Fibroblast of gingiva (primary cell): ENCODE results near the gene DOCK1.
"Not testable (repeated sequence)": the region's sequence is repeated elsewhere in the genome, so short reads cannot be mapped to it uniquely, and the experiment has no call there.

ENCODE experiments used
- DNase-seq: peaks from one replicate; pipeline ENCODE4 v3.0.0-alpha.2; 2011; ENCODE audit warnings: low read depth

DOCK1 gene

DNA sequence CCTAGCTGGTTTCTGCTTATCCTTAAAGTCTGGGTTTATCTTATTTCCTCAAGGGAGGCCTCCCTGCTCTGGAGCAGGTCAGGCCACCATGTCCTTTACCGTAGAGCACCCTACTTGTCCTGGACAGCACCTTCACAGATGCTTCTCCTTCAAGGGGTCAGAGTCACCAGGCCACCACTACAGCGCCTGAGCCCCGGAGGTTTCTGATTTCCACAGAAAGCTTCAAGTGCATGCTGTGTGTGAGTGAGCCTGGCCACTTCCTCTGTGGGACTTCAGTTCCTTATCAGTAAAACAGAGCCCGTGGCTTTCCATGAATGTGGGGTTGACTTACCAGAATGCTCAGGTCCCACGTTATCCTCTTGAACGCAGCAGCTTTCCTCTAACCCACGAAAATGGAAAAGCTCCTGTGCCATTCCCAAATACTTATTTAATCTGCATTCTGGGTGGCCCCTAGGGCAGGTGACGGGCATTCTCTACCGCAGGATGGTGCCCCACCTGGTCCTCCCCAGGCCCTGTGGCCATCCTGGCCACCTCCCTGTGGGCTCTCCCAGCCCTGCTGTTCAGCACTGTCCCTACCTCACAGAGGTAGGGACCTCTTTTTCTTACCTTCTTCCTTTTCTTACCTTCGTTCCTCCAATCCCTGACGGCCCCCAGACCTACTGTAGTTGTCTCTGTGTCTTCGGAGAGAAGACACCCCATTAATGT is 1.4 kb upstream of the DOCK1 start:
- no peak for DNase-seq

DNA sequence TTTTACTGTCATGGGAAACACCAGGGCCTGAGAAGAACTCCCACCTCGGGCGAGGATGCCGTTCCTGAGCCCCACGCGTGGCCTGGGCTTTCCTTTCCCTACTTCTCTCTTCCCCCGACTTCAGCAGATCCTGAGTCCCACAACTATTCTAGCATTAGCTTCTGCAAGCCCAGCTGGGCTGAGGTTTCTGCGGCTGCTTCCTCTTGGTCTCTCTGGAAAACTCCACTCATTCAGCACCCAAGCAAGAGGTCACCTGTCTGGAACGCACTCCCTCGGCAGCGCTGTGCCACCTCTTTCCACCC is 761 bp upstream of the DOCK1 start:
- no peak for DNase-seq

DNA sequence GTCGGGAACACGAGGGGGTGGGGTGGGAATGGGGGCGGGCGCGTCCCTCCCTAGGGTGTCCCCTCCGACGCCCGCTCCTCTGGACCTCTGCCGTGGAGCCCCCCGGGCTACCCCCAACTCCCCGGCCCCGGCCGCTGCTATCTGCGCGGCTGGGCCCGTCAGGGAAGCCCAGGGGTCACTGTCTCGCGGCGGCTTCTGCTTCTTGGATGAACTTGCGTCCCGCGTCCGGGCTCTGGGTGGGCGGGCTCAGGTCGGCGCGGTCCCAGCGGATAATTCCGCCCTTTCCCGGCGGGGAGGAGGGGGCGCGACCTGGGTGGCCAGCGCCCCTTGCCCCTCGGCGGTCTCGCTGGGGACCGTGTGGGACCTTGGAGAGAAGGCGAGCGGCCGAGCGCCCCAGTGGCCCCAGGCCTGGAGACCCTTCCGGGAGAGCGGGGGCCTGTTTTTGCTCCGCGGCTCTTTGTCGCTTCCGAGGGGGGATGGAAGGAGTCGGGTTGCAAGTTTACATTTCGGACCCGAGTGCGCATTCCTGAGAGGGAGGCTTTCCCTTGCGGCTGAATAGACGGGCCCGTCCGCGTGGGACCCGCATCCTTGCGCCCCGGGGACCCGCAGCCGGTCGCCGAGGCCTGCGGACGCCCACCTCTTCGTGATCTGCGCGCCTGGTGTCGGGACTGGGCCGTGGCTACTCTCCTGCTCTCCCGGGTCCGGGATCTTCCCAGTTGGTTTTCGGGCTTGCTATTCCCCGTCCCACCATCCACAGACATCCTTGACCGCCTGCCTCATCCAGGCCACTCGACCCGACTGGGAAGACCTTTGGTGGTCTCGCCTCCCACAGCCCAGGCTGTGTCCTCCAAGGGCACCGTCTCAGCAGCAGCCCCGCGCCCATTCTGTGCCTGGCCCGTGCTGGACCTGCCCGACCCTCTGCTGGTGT is 812 bp downstream of the DOCK1 start:
- peak; percentile 28 for DNase-seq

DNA sequence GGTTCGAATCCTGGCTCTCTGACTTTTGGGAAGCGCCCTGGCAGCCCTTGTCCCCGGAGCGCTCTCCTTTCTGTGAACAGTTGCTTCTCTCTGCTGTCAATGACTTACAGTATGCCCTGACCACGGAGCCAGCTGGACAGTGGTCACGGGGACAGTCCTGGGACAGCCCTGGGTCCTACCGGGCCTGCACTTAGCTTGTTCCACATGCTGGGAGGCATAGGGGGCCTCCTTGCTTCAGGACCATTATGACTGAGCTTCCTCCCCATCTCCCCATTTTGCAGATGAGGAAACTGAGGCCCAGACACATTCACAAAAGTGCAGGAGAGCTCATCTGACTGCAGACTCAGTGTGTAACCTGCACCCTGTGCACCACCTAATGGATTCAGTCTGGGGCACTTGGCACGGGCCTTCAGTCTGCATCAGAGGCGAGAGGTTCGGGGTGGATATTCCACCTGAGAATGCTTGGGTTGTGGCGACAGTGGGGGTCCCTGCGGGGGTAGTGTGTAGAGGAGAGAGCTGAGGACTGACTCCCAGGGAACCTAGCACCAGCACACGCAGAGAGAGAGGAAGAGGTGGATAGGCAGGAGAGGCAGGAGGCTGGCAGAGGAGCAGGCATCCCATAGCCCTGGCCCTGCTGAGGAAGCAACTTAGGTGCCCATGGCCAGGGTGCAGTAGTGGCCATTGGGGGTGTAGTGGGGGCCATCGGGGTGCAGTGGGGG is 1.6 kb downstream of the DOCK1 start:
- DNase-seq, result no peak

DNA sequence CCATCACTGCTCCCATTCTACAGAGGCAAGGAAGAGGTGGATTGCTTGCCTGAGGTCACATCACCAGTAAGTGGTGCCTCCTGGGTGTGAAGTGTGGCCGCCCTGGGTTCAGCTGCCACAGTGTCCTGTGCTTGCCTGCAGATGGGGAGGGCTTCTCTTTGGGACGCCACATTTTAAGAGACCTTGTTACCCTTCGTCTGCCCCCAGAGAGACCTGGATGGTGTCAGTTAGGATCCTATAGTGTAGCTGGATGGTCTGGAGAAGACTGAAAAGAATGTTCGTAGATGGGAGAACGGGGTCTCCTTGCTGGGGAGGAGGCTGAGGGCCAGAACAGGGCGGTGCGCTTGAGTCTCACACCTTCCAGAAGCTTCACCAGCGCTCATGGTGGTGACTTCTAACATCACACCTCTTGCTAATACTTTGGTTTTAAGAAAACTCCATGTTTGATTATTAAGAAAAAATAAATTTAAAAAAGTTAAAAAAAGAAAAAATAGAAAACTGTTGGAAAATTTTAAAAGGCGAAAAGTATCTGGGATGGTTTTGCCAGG is 2.3 kb downstream of the DOCK1 start:
- no peak for DNase-seq

DNA sequence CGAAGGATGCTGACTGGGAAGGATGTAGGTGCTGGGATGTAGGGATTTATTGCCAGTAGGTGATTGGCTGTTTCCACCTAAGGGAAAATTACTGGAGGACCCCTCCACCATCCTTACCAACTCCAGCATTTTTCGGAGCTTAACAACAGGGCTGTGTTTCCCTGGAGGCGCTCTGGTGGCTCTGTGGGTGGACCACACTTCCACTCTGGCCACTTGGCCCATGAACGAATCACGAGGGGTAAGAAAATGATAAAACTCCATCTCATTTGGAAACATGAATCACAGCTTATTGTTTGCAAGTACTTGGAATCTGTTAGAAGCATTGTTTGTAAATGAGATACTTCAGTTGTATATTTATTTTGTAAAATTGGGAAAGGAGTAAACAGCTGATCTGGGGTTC is 3.0 kb downstream of the DOCK1 start:
- DNase-seq, result no peak

DNA sequence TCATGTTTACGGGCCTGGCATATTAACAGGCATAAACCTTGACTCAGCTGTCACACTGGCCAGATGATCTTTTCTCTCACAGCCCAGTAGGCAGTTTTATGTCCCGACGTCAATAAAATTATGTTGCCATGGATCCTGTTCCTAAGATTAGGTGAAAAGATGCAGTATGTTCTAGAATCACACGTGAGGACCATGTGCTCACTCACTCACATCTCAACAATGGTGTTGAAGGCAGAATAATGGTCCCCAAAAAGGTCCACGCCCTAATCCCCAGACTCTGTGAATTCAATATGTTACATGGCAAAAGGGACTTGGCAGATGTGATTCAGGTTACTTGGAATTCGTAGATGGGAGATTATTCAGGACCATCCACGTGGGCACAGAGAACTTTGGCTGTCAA is 3.5 kb downstream of the DOCK1 start:
- DNase-seq, result no peak

DNA sequence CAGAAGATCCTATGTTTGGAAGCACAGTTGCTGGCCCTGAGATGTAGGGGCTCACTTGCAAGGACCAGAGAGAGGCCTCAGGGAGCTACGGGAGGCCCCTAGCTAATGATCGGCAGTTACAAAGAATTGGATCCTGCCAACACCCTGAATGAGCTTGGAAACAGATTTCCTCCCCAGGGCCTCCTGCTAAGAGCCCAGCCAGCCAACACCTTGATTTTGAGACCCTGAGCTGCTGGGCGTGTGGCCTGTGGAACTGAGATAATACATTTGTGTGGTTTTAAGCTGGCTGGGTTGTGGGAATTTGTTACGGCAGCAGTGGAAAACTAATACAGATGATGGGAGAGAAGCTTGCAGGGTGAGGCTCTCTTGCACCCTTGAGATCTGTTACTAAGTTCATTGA is 3.9 kb downstream of the DOCK1 start:
- DNase-seq, result no peak

DNA sequence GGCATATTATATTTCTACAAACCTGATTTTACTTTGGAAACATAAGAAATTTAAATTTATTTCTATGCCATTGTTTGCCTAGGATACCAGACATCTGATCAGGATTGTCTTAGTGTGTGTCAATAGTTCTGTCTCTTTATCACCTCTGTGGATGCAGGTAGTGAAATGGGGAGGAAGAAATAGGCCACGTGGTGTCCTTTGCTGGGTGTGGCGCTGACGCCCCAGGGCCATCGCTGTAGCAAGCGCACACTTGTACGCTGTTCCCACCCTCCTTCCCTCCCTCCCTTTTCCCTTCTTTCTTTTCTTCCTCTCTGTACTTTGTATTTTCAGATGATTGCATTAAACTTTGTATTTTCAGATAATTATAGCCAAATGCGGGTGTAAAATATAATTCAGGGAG is 5.0 kb downstream of the DOCK1 start:
- DNase-seq, result no peak

DNA sequence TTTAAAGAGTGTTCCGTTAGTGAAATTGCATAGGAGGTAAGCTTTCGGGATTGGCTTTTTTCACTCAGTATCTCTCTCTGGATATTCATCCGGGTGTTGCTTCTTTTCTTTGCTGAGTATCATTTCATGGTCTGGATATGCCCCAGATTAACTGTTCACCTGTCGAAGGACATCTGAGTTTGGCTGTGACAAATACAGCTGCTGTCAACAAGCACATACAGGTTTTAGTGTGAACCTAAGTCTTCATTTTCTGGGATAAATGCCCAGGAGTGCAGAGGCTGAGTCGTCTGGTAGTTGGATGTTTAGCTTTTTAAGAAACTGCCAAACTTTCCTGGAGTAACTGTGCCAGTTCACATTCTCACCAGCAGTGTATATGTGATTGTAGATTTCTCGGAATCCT is 5.6 kb downstream of the DOCK1 start:
- DNase-seq, result no peak

DNA sequence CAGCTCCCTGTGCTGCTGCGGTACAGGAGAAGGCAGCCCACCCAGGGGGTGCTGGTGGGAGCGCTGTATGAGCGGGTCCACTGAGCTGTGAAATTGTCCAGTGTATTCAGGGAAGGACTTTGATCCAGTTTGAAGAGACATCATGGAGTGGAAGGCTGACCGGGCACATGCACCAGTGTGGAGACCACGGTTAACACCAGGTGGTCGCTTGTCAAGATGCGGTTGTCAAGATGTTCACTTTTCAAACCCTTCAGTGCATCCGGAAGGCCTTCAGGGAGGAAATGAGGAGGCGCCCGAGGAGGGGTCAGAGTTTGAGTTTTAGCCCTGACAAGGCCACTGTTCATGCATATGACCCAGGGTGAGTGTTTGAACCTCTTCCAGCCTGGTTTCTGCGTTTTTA is 6.1 kb downstream of the DOCK1 start:
- DNase-seq, result no peak

DNA sequence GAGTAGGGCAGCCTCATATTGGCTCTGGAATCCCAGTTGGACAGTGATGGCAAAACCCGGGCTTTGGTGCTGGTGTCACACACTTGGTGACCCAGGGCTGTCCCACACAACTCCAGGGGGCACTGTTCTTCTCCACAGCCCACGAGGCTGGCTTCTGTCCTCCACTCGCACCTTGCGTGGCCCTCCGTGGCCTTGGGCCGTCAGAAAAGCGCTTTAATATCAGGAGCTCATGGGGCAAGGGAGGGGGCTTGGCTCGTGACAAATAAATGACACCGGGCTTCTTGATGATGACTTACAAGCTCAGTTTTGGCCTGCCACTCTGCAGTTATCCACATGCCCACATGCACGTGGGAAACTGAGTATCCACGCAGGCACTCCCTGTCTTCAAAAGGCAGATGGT is 8.1 kb downstream of the DOCK1 start:
- DNase-seq, result no peak

DNA sequence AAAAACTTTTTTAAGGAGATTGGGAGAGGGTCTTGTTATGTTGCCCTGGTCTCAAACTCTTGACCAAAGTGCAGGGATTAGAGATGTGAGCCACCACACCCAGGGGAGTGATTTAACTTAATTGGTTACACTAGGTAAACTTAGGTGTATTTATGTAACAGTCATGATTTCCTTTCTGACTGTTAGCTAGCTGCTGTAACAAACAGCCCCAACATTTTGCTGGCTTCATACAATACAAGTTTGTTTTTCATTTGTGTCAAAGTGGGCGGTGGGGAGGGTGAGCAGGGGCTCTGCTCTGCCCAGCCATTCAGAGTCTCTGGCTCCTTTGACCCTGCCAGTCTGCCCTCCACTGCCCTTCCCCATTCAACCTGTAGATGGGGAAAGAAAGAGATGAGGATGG is 9.3 kb downstream of the DOCK1 start:
- no peak for DNase-seq

DNA sequence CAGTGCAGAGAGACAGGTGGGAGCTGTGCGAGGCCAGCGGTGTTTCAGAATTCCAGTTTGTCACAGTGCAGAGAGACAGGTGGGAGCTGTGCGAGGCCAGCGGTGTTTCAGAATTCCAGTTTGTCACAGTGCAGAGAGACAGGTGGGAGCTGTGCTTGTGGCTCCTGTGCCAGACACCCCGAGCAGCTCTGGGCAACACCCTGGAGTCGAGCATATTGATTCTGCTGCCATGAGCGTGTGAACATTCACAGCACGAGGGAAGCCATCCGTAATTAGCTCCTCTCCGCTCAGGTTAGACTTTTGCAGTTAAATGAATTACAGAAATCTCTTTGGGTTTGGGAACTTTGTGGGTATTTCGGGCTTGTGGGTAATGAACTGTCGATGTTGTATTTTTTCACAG is 11.7 kb downstream of the DOCK1 start:
- DNase-seq, result not testable (repeated sequence)

DNA sequence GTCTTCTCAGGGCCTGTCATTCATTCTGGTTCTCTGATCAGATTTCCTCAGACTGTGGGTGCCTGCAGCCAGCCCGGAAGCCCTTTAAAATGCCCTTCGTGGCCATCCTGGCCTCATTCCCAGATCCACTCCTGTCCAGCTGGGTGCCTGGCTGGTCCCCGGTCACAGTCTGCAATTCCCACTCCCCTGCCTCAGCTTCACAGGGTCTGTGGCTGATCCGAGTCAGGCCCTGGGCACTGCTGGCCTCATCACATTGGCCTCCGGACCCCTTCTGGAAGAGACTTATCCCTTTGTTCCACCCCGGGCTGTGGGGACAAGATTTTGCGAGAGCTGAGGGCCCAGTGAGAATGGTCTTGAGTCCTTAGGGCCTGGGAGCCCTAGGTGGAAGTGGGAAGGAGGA is 12.1 kb downstream of the DOCK1 start:
- DNase-seq, result no peak

DNA sequence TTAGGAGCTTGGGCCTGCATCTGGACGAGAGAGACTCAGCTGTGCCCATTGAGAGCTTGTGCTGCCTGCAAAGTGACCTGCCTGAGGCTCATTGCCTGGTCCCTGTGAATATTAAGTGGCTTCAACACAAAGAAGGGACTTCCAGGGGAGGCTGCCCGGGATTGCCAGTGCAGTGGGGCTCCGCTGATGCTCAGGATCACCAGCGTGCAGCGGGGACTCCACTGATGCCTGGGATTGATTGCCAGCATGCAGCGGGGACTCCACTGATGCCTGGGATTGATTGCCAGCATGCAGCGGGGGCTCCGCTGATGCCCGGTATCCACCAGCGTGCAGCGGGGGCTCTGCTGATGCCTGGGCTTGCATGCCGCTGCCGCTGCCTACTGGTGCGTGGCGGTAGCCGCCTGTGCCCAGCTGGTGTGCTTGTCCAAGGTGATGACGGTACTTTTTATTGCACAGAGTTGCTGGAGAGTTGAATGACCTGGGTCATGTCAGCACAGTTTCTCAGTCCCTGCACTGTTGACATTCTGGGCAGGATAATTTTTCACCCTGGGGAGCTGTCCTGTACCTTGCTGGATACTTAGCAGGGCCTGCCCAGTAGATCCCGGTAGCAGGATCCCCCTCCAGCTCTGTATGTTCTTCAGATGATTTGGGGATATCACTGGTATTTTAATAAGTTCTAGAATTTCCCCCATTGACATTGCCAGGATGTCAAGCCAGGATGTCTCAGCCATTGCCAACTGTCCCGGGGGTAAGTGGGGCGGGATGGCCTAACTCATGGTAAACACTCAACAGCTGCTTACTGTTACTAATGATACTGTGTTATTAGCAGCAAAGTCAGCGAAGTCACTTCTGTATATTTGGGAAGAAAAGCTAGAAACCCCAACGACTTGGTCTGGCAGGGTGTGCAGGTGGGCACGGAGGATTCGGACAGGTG is 13.0 kb downstream of the DOCK1 start:
- peak; percentile 45 for DNase-seq

DNA sequence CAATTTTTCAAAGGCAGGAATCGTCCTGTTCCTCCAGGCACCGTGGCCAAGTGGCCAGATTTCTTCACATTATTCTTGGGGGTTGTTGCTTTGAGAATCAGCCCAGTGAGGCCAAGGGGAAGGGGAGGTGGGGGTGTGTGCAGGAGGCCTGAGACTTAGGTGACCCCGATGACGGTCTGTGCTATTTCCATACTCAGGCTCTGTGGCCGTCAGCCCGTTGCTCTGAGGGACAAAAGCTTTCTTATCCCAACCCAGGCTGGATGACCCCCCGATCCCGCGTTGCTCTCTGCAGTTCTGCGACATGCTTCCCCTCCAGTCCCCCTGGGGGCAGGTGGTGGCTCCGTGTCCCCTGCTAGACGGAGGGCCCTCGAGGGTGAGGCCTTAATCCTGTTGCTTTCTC is 14.2 kb downstream of the DOCK1 start:
- DNase-seq, result no peak

DNA sequence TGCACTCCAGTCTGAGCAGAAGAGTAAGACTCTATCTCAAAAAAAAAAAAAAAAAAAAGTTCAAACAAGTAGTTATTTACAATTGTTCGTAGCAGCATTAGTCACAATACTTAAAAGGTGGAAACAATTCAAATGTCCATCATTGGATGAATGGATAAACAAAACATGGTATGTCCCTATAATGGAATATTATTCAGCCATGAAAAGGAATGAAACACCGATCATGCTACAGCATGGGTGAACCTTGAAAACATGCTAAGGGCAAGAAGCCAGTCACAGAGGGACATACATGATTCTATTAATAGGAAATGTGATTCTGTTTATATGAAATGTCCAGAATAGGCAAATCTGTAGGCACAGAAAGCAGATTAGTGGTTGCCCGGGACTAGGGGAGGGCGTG is 15.9 kb downstream of the DOCK1 start:
- DNase-seq, result no peak

DNA sequence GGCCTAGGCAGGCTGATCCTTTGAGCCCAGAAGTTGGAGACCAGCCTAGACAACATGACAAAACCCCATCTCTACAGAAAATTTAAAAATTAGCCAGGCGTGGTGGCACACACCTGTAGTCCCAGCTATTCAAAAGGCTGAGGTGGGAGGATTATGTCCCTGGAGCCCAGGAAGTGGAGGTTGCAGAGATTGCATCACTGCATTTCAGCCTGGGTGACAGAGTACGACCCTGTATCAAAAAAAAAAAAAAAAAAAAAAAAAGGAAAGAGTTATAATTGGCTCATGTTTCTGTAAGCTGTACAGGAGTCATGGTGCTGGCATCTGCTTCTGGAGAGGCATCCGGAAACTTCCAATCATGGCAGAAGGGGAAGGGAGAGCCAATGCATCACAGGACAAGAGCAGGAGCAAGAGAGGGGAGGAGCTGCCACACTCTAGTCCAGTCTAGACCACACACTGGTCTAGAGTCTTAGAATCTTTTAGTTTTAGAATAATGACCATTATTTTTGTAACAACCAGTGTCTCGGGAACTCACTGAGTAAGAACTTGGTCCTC is 16.8 kb downstream of the DOCK1 start:
- DNase-seq, result peak; percentile 82

DNA sequence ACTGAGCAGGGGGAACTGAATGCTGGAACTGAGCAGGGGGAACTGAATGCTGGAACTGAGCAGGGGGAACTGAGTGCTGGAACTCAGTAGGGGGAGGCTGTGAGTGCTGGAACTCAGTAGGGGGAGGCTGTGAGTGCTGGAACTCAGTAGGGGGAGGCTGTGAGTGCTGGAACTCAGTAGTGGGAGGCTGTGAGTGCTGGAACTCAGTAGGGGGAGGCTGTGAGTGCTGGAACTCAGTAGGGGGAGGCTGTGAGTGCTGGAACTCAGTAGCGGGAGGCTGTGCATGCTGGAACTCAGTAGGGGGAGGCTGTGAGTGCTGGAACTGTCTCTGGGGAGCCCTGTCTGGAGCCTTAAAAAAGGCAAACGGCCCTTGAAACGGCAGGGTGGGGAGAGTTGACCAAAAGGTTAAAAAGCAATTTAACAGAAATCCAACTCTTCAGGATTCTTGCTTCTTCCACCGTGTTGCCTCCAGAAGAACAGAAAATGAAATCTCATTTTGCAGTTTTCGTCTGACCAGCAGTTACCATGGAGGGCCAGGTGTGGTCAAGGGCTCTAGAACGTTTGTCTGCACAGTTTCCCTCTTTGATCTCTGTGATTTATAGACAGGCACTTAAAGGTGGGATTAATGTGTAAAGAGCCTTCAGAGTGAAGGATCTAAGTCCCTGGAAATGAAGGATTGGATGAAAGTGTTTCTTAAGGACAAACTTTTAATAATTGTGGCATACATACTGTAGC is 19.1 kb downstream of the DOCK1 start:
- DNase-seq, result no peak

DNA sequence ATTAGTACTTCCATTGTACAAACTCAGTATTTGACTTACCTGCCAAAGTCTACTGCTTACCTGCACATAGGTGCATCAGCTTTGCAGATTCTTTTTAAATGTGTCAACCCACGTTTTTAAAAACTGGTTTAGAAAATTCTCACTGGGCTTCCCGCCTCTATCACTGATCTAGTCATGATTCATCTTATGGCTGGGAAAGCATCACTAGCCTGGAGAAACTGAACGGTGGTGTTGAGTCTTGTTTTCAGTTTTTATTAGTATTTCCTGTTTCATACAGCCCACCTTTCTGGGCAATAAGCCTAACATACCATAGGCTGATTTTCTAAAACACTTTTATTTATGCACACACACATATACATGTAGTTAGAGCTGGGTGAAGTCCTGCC is 19.7 kb downstream of the DOCK1 start:
- DNase-seq, result no peak
